ENCODE data around the gene RASGRP3.

DNA sequence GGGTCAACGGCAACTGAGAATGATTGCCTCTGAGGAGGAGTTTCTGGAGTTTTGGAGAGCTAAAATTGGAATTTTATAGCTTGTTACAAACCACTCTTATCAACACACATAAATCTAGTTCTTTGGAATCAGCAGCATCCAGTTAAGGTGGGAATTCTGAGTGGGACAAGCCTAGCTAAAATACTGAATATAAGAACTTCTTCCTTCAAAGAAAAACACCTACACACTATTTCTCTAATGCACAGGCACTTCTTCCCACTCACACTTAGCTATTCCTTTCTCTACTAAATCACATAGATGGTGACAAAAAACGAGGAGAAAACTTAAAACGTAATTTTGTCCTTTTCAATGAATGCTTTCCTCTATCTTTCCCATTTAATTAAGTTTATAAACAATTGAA is 79.2 kb downstream of the RASGRP3 start:
- TF ChIP-seq POLR2A (IDR thresholded peaks at IDR 0.05), result no peak
- TF ChIP-seq, protein P1, sequence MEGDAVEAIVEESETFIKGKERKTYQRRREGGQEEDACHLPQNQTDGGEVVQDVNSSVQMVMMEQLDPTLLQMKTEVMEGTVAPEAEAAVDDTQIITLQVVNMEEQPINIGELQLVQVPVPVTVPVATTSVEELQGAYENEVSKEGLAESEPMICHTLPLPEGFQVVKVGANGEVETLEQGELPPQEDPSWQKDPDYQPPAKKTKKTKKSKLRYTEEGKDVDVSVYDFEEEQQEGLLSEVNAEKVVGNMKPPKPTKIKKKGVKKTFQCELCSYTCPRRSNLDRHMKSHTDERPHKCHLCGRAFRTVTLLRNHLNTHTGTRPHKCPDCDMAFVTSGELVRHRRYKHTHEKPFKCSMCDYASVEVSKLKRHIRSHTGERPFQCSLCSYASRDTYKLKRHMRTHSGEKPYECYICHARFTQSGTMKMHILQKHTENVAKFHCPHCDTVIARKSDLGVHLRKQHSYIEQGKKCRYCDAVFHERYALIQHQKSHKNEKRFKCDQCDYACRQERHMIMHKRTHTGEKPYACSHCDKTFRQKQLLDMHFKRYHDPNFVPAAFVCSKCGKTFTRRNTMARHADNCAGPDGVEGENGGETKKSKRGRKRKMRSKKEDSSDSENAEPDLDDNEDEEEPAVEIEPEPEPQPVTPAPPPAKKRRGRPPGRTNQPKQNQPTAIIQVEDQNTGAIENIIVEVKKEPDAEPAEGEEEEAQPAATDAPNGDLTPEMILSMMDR (IDR thresholded peaks at IDR 0.05), result no peak

All from uterus (tissue), 2 donors.